Mucosa of rectum (tissue), 2 donors: ENCODE data around the gene USP38.
"Not testable (repeated sequence)": the region's sequence is repeated elsewhere in the genome, so short reads cannot be mapped to it uniquely, and the experiment has no call there.

Experiments used
- H3K27ac ChIP-seq, 2 donors: one replicate each; pipeline ENCODE4 v1.7.0; 2013; ENCODE audit warnings: inconsistent platforms in 2 of 2, low read depth in 2 of 2, low read length in 2 of 2
- H3K27me3 ChIP-seq, 2 donors: one replicate each; pipeline ENCODE4 v1.7.0; 2013; ENCODE audit warnings: low read length in 2 of 2; ENCODE audit not compliant: control insufficient read depth in 2 of 2, insufficient read depth in 2 of 2
- H3K36me3 ChIP-seq, 2 donors: one replicate each; pipeline ENCODE4 v1.7.0; 2013; ENCODE audit warnings: low read length in 2 of 2; ENCODE audit not compliant: control insufficient read depth in 2 of 2, insufficient read depth in 2 of 2
- H3K4me1 ChIP-seq, 2 donors: one replicate each; pipeline ENCODE4 v1.7.0; 2013; ENCODE audit warnings: low read length in 2 of 2, mild to moderate bottlenecking in 1 of 2; ENCODE audit not compliant: control insufficient read depth in 2 of 2, insufficient read depth in 2 of 2
- H3K4me3 ChIP-seq, 2 donors: one replicate each; pipeline ENCODE4 v1.7.0; 2013; ENCODE audit warnings: low read length in 2 of 2
- H3K9ac ChIP-seq, 2 donors: one replicate each; pipeline ENCODE4 v1.7.0; 2013; ENCODE audit warnings: low read length in 2 of 2, low read depth in 1 of 2, mild to moderate bottlenecking in 1 of 2
- H3K9me3 ChIP-seq, 2 donors: one replicate each; pipeline ENCODE4 v1.7.0; 2013; ENCODE audit warnings: low read length in 2 of 2; ENCODE audit not compliant: control insufficient read depth in 2 of 2
- donor health status: healthy.
- donor health status: Normal muscosa, but diverticular disease.

Gene USP38

DNA sequence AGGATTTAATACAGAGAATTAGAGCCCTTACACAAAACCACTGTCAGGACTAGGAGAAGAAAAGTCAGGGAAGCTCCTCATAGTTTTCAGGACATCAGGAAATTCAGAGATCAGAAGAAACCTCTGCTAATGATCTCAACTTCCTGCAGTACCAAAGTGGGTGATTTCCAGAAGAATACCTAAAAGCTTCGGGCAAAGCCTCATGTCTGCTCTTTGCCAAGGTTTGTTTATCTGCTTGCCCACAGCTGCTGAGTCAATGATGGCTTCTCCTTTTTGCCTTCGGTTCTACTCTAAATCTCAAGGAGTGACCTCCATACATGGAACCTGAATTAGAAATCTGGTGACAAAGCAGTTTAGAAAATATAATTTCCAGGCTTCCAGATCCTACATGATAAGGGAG, 68.4 kb downstream of the USP38 start:
- Histone ChIP-seq H3K27me3 (no peaks in the 10 kb centered on the region), H3K4me1 (peaks cover 0 to 3% of the 10 kb centered on the region in 2 donors), H3K4me3 (no peak overlapping the region), H3K9ac (no peak overlapping the region), H3K36me3 (no peaks in the 10 kb centered on the region), H3K27ac (no peak overlapping the region), H3K9me3 (no peaks in the 10 kb centered on the region)

DNA sequence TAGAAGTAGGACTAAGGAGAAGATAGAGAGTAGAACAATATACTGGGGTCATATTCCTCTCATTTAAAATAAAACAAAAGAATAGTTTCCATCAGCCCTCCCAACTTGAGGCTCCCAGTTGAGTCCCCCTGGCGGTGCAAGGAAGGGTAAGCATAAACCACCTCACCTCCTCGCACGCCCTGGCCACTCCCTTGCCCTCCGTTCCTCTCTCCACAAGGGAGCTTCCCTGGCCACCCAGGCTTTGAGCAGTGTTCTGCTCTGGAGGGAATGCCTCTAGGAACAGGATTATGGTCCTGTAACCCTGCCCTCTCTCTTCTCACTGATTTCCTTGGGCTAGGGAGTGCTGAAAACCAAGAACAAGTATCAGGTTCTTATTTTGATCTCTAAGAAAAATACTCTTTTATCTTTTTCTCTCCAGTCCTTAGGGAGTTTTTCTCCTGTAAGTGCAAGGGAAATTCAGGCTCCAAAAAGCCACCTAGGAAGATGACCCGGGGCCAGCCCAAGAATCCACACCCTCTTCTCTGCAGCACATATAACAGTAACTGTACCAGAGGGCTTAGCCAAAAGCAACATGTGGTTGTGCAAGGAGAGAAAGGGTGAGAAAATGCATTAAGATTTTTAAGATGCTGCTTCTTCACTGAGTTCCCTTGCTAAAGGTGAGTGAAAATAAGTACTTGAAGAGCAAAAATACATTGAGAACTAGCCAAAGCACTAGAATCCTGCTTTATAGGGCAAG, 69.9 kb downstream of the USP38 start:
- no peaks in the 10 kb centered on the region for H3K27me3 ChIP-seq
- no peaks in the 10 kb centered on the region for H3K36me3 ChIP-seq
- no peak overlapping the region for H3K4me3 ChIP-seq
- peaks cover 0 to 3% of the 10 kb centered on the region in 2 donors for H3K4me1 ChIP-seq
- H3K27ac ChIP-seq: no peak overlapping the region
- no peak overlapping the region for H3K9ac ChIP-seq
- H3K9me3 ChIP-seq: no peaks in the 10 kb centered on the region

DNA sequence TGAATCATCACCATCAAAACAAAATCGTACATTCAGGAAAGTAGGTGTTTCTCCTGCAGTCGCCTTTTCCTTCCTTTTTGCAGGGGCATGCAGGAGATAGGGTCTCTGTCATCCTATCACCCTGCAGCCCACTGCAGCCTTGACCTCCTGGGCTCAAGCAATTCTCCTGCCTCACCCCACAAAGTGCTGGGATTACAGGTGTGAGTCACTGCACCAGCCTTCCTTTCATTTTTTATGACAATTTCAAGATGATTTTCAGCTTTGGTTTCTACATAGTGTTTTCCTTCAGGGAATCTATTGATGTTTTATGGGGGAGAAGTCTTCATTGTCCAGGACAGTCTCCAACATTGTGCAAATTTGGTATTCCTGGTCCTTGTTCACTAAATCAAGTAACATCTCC, 71.7 kb downstream of the USP38 start:
- no peak overlapping the region for H3K4me3 ChIP-seq
- no peak overlapping the region for H3K9ac ChIP-seq
- H3K27ac ChIP-seq: no peak overlapping the region
- H3K36me3 ChIP-seq: no peaks in the 10 kb centered on the region
- H3K4me1 ChIP-seq: peaks cover 0 to 1% of the 10 kb centered on the region in 2 donors
- no peaks in the 10 kb centered on the region for H3K27me3 ChIP-seq
- H3K9me3 ChIP-seq: no peaks in the 10 kb centered on the region

DNA sequence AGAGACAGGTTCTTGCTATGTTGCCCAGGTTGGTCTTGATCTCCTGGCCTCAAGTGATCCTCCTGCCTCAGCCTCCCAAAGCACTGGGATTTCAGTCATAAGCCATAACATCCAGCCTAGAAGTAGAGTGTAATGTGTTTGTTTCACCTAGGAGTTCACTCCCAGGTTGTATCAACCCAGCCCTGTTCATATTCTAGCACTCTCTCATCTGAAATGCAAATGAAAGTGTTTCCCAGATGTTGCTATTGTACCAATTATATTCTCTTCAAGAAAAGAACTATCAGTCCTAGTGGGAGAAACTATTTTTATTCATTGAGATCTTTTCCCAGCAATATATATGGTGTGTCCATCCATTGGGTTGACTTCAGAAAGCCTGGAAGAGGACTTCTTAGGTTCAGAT, 72.6 kb downstream of the USP38 start:
- H3K4me3 ChIP-seq: no peak overlapping the region
- no peak overlapping the region for H3K27ac ChIP-seq
- no peaks in the 10 kb centered on the region for H3K9me3 ChIP-seq
- H3K36me3 ChIP-seq: no peaks in the 10 kb centered on the region
- no peaks in the 10 kb centered on the region for H3K27me3 ChIP-seq
- no peaks in the 10 kb centered on the region for H3K4me1 ChIP-seq
- H3K9ac ChIP-seq: no peak overlapping the region

DNA sequence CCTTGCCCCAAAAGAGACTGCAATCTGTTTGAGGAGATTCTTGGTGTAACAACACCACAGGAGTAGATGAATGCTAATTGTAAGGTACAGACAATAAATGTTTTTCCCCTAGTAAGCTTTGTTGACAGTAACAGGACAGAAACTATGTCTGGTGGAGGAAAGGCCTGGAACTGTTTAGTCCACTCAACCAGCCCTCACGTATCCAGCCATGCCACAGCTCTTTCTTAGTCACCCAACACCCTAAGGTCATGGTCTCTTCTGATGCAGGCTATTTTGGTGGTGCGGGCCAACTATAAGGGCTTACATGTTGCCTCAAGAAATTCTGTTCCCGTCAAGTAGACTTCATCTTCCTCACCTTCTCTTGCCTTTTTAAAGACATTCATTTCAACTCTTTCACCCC, 76.0 kb downstream of the USP38 start:
- no peaks in the 10 kb centered on the region for H3K9me3 ChIP-seq
- H3K27me3 ChIP-seq: no peaks in the 10 kb centered on the region
- no peaks in the 10 kb centered on the region for H3K4me1 ChIP-seq

DNA sequence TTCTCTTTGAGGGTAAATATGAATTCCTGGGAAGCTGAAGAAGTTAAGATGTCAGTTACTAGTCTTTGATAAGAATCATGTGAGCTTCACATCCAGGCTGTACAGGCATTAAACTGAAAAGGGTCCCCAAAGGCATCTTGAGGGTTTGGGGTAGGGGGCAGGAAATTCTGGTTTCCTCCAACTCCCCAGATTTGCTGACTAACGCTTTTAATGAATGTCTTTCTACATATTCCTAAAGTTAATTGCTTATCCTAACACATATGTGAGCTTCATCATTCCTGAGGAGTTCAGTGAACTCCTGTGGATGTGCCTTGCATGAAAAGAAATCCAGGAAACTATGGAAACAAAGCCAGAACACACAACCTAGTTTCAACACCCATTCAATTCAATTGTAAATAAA, 78.1 kb downstream of the USP38 start:
- Histone ChIP-seq H3K9ac (no peak overlapping the region), H3K4me1 (no peaks in the 10 kb centered on the region), H3K9me3 (peaks cover 0 to 2% of the 10 kb centered on the region in 2 donors), H3K36me3 (no peaks in the 10 kb centered on the region), H3K27ac (no peak overlapping the region), H3K27me3 (no peaks in the 10 kb centered on the region), H3K4me3 (no peak overlapping the region)

More for the DNA sequence above, 76.0 kb downstream of the USP38 start:
- Histone ChIP-seq H3K4me3 (no peak overlapping the region), H3K9ac (no peak overlapping the region), H3K36me3 (no peaks in the 10 kb centered on the region), H3K27ac (no peak overlapping the region)

DNA sequence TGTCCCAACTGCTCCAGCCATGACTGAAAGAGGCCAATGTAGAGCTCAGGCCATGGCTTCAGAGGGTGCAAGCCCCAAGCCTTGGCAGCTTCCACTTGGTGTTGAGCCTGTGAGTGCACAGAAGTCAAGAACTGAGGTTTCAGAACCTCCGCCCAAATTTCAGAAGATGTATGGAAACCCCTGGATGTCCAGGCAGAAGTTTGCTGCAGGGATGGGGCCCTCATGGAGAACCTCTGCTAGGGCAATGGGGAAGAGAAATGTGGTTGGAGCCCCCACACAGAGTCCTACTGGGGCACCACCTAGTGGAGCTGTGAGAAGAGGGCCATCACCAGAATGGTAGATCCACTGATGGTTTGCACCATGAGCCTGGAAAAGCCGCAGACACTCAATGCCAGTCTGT, 83.0 kb downstream of the USP38 start:
- H3K4me3 ChIP-seq, H3K27me3 ChIP-seq, H3K9ac ChIP-seq, H3K36me3 ChIP-seq, H3K9me3 ChIP-seq, H3K4me1 ChIP-seq, H3K27ac ChIP-seq: not testable (repeated sequence)

DNA sequence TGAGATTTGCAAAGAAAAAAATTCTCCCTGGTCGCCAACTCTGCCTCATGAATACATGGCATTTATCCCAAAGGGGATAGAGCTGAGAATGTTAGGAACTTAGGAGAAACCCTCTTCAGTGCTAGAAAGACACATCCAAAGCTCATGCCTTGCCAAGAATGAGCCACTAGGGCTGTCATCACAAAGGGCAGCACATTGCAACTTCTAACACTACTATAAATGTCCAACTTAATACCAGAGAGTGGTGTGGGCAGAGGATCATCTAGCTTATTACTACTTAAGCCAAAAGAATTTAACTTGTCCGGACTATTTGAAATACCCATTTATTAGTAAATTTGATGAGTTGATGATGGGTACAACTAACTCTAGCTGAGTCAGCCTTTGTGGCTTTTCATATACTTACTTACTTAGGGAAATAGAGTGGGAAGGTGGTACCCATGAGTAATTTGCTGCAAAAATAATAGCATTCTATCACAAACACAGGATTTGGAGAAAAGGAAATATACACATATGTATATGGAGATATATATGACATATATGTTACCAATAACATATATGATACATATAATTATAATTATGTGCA, 85.6 kb downstream of the USP38 start:
- H3K9me3 ChIP-seq: peaks cover 0 to 2% of the 10 kb centered on the region in 2 donors
- no peak overlapping the region for H3K9ac ChIP-seq
- no peaks in the 10 kb centered on the region for H3K27me3 ChIP-seq
- H3K4me1 ChIP-seq: no peaks in the 10 kb centered on the region
- H3K4me3 ChIP-seq: no peak overlapping the region
- no peak overlapping the region for H3K27ac ChIP-seq
- H3K36me3 ChIP-seq: no peaks in the 10 kb centered on the region
